NOMO-1 treated with dmso at 0.1 percent for 144 hours (cell line): ENCODE results near the gene NADSYN1.

ENCODE experiments used
- DNase-seq: peaks from one replicate; lab custom pipeline; 2025; ENCODE audit not compliant: unreplicated experiment; lab: John Stamatoyannopoulos, UW

The NADSYN1 gene

GRCh38 chr11:71450939-71451338 is 2.1 kb upstream of the NADSYN1 start:
- no peak for DNase-seq

DNA sequence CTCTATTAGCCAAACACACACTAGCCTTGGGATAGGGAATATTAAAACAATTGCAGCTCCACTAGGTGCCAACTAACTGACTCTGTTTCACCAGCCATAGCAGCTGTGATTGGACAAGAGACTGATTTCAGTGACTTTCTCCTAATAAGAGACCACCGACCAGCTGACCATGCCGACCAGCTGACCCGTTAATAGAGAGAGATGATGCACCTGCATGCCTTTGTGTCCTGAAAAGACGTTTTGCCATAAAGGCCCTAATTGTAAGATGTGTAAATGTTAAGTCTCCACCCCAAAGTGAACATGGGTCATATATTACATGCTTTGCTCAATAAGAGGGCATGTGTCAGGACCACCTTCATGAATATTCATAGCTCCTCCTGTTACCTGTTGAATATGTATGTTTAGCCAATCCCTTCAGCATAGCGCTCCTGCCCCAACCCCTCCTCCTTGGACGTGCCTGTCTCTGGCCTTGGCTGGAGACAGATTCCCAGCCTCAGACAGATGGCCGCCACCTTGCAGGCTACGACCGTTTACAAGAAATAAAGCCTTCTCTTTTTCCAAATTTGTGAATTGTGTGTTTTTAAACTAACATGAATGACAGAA is 1.3 kb upstream of the NADSYN1 start:
- DNase-seq, result no peak

DNA sequence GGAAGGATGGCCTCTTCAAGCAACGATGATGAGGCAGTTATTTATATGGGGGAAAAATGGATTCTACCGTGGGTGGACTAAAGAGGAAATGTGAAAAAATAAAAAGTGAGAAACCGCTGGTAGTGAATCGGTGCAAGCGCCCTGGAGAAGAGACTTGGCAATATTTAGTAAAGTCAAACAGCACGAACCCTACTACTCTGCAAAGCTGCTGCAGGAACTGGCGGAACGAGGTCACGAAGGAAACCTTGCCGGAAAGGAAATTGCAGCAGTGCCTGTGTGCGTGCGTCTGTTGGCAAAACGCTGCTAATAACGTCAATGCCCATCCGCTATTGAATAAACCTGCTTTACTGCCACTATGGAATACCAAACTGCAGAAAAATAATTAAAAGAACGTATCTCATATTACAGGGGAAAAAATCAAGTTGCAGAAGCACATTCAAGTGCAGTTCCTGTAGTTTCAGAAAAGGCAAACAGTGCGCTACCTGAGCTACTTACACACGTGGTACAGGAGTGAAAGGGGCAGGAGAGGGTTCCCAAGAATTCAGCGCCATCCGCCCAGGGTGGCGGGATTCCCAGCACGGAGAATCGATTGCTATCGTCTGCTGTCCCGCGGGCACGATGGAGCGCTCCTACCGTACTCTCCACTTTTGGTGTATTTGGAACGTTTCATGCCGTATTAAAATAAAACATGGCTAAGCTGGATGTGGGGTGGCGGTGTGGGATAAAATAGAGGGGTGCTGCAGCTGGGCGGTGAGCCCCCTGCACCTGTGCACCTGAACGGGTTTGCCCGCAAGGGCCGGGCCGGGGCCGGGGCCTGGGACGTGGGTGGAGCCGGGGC is 585 bp upstream of the NADSYN1 start:
- DNase-seq, result peak; percentile 73

DNA sequence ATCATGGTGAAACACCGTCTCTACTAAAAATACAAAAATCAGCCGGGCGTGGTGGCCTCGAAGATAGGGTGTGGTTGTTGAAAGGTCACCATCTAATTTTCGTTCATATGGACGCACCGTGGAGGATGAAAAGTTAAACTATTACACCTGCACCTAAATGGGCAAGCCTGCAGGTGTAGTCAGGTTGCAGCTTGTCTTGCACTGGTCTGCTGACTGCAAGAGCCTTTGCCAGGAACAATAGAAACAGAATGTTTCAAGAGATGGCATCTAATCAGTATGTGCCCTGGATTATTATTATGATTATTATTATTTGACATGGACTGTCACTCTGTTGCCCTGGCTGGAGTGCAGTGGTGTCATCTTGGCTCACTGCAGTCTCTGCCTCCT is 908 bp downstream of the NADSYN1 start:
- no peak for DNase-seq

DNA sequence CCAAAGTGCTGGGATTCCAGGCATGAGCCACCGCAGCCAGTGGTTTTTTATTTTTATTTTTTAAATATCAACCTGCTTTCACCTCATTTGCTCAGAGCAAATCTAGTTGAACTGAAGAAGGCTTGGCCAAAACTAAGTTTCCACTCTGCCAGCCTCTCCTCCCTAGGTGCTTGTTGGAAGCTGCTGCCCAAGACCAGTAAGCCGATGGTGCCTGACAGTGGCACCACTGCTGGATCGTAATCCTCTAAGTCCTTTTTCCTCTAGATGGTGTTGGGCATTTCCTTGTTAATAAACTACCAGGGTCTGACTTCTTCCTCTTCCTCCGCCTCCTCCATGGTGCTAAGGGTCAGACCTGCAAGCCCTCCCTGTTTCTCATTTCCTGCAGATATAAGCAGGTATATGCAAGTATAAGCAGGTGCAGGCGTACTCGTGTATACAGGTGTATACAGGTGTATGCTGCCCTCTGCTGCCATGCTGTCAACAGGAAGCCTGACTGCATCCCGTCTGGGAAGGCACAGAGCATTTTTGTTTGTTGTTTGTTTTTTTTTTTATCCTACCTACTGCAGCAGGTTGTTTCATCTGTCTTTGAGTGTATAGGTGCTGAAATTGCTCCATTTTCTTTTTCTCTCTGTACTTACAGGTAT is 1.6 kb downstream of the NADSYN1 start:
- DNase-seq, result no peak

GRCh38 chr11:71456294-71456693 is 3.3 kb downstream of the NADSYN1 start:
- no peak for DNase-seq

- DNase-seq, result no peak
Measured at GRCh38 chr11:71456831-71457230, 3.8 kb downstream of the NADSYN1 start.

DNA sequence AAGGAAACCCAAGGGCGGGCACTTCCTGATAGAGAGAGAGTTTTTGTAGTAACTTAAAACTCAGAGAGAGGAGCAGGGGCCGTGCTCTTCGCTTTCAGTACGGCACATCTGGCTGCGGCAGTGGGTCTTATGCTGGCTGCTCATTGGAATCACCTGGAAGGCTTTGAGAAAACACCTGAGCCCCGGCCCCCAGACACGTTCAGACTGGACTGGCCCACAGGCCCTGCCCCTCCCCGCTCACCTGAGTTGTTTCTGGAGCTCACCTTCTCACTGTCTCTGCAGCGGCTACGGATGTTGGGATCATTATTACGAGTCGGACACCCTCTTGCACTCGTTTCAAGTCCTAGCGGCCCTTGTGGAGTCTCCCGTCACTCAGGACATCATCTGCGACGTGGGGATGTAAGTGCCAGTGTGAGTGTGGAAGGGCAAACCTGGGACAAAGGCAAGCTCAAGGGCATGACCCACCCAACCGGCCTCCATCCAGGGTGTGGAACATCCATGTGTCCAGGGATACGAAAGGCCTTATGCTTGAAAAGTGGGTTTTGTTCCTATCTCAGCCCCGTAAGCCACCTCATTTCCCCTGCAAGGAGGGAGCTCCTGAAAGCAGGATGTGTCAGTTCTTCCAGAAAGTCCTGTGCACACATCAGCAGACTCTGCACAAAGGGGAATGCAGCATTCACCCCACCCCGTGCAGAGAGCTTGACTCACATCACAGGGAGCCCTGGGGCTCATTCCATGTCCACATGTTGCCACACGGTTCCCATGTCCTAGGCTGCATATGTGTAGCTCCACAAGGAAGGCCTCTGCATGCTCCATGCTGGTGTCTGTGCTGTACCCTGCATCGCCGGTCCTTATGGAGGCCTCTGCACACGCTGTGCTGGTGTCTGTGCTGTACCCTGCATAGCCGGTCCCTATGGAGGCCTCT is 5.4 kb downstream of the NADSYN1 start:
- no peak for DNase-seq

GRCh38 chr11:71459076-71459766 is 6.2 kb downstream of the NADSYN1 start:
- DNase-seq, result no peak

DNA sequence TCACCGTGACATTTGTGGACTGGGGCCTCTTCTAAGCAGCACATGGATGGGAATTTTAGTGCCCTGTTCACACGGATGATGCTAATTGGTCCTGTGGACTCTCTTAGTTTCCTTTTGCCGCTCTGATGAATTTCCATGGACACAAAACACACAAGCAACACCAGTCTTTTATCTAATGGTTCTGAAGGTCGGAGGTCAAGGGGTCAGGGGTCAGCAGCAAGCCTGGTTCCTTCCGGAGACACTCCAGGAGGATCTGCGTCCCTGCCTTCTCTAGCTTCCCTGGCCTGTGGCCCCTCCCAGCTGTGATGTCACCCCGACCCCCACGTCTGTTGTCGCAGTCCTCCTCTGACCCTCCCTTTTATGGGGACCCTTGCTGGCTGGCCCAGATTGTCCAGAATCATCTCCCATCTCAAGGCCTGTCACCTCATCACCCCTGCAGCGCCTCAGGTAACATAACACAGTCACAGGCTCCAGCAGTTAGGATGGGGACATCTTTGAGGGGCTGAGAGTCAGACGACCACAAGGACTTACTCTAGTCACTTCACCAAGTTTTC is 6.8 kb downstream of the NADSYN1 start:
- no peak for DNase-seq

DNA sequence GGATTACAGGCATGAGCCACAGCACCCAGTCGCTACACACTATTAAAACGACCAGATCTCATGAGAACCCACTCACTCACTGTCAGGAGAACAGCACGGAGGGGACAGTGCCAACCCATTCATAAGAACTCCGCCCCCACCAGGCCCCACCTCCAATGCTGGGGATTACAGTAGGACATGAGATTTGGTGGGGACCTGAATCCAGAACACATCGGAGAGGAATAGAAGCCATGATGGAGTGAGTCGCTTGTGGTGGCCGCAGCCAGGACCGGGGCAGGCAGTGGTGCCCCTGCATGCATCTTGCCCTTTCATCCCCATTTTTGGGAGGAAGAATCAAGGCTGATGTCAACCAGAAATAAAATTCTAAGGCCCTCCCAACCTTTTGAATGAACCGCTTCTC is 8.7 kb downstream of the NADSYN1 start:
- DNase-seq, result no peak

DNA sequence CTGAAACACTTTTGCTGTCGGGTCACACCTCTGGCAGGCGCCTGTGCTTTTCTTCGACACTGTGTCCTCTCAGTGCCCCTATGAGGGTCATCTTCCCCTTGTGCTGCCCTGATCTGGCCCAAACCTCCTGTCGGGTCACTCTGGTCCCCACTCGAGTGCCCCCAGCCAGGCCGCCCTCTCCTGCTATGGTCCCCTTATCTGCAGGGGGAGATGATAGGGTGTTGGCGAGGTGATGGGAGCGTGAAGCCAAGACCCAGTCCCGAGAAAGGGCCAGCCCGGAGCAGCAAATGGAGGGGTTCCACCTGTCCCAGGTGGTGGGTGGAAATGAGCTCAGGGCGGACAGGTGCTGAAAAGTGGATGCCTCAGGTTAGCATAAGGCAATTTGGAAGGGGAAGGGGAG is 9.7 kb downstream of the NADSYN1 start:
- no peak for DNase-seq

DNA sequence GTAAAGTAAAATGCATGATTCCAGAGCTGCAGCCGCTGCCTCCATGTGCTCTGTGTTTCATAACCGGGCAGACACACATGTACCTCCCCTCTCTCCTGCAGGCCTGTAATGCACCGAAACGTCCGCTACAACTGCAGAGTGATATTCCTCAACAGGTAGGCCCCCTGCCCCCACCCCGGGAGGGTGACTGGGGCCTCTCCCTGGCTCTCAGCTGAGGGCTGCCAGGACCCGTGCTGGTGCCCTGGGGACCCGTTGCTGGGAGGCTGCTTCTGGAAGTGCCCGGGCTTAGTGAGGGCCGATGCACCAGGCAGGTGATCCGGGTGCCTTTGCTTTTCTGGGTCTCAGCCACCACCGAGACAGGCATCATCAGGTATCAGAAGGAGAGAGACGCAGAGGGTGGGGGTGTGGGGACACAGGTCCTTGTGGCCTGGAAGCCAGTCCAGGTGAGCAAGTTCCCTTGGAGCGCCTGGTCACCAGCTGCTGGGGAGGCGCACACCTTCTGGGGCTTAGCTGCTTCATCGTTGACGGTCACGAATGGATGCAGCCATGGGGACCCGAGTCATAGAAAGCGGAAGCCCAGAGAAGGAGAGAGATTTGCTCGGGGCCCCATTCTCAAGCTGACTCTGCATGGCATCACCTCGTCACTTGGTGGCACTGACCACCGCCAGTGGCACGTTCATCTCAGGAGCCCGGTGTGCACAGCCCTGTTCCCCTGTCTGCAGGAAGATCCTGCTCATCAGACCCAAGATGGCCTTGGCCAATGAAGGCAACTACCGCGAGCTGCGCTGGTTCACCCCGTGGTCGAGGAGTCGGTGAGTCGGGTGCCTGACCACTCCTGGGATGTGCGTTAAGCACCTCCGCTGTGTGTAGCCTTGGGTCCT is 10.6 kb downstream of the NADSYN1 start:
- no peak for DNase-seq

- DNase-seq, result no peak
Measured at GRCh38 chr11:71465054-71465453, 12.1 kb downstream of the NADSYN1 start.

DNA sequence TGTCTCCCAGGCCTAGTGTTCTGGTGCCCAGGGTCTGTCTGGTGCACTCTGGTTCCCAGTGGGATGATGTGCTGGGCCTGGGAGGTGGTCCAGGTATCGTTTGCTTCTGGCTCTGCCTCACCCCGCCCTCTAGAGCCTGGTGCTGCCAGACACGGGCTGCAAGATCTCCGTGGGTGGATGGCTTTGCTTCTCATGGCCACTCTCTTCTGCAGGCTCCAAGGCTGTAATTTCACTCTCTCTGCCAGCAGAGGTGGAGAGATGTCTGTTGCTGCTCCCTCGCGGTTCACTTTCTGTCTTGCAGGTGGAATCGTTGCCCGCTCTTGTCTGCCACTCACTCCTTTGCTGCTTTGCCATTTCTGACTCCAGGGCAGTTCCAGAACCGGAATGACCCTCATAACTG is 13.4 kb downstream of the NADSYN1 start:
- no peak for DNase-seq

DNA sequence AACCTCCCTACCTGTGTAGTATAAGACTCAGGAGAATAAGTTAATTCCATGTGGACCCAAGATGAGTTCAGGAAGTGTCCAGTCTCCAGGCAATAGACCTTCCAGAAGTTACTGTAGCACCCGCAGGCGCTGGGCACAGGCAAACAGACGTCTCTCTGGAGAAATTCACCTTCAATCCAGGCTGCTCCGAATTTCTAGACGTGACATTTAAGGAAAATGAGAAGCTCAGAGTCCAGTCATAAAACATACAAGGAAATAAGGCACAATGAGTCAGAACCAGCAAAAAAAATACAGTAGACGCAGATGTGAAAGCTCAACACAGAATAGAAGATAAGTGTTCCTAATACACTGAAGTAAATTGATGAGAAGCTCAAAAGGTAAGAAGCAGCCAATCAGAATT is 14.2 kb downstream of the NADSYN1 start:
- DNase-seq, result no peak

GRCh38 chr11:71470946-71471345 is 17.9 kb downstream of the NADSYN1 start:
- DNase-seq, result no peak

DNA sequence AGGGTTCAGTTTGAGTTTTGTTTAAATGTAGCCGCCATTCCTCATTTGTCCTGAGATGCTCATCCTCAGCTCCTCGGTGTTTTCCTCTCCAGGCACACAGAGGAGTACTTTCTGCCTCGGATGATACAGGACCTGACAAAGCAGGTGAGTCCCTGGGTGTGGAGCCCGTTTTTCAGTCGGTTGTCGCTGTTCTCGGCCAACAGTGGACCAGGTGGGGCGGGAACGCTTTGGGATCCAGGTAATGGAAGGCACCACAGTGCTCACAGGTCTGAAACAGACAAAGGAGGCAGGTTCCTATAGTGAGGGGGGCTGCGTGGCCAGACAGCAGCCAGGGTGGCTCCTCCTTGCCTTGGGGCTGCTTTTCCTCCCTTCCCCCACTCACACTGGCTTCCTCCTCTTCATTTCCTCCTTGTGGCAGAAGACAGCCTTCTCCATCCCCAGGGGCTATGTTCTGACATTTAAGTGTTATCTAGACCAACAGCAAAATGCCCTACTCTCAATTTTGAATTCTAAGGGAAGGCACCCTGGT is 19.4 kb downstream of the NADSYN1 start:
- DNase-seq, result no peak
